ENCODE data around the gene CACNA2D4.

DNA sequence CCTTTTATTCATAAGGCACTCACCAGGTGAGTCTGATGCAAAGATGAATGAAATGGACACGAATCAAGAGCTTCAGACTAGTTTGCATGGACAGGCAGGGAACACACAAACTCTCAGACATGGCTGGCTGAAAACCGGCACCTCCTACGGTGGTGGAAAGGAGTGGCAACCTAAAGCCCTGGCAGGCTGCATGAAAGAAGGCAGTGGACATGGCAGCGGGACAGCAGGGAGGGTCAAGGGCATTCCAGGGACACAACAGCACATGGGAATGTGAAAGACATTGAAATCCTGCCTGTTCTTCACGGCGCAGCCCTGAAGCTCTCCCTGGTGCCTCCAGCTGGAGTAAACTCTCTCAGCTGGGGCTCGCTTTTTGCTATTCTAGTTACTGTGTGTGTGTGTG is 114.7 kb downstream of the CACNA2D4 start:
- TF ChIP-seq POLR2AphosphoS5 (IDR thresholded peaks at IDR 0.05; ENCODE audit: low read depth) (no peak), GABPA (IDR thresholded peaks at IDR 0.05; ENCODE audit: low read depth) (no peak)
- TF ChIP-seq, protein P1, sequence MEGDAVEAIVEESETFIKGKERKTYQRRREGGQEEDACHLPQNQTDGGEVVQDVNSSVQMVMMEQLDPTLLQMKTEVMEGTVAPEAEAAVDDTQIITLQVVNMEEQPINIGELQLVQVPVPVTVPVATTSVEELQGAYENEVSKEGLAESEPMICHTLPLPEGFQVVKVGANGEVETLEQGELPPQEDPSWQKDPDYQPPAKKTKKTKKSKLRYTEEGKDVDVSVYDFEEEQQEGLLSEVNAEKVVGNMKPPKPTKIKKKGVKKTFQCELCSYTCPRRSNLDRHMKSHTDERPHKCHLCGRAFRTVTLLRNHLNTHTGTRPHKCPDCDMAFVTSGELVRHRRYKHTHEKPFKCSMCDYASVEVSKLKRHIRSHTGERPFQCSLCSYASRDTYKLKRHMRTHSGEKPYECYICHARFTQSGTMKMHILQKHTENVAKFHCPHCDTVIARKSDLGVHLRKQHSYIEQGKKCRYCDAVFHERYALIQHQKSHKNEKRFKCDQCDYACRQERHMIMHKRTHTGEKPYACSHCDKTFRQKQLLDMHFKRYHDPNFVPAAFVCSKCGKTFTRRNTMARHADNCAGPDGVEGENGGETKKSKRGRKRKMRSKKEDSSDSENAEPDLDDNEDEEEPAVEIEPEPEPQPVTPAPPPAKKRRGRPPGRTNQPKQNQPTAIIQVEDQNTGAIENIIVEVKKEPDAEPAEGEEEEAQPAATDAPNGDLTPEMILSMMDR (IDR thresholded peaks at IDR 0.05; ENCODE audit: insufficient read depth, low read length): no peak
